ENCODE results near the gene PRUNE2. TPM values are rescaled to one million over a fixed set of nuclear protein-coding genes. Genes with fewer than 3 reads are reported as not detected.

The PRUNE2 gene
- total RNA-seq, 2 donors from 2014 or later = 0.40 TPM; not detected in 1

DNA sequence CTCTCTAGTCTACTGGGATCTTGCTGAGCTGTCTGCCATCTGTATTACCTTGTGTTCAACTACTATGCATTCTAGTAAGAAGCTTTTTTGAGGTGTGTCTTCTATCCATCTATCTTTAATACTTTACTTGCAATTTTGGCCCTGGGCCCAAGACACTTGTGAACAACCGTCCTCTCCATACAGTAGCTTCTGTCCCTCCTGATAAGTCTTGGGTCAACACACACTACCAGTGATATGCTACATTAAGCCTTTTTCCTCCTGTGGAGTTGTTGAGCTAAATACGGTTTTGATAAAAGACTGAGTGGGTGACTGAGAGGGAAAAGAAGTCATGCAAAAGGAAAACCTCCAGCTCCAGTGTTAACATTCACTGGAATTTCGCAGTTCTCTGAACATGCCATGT is 275.0 kb downstream of the PRUNE2 start:
- peaks cover 5% of the 10 kb centered on the region for H3K4me1 Mint-ChIP-seq
- no peak overlapping the region for H3K27ac Mint-ChIP-seq
- H3K27me3 Mint-ChIP-seq = no peaks in the 10 kb centered on the region

DNA sequence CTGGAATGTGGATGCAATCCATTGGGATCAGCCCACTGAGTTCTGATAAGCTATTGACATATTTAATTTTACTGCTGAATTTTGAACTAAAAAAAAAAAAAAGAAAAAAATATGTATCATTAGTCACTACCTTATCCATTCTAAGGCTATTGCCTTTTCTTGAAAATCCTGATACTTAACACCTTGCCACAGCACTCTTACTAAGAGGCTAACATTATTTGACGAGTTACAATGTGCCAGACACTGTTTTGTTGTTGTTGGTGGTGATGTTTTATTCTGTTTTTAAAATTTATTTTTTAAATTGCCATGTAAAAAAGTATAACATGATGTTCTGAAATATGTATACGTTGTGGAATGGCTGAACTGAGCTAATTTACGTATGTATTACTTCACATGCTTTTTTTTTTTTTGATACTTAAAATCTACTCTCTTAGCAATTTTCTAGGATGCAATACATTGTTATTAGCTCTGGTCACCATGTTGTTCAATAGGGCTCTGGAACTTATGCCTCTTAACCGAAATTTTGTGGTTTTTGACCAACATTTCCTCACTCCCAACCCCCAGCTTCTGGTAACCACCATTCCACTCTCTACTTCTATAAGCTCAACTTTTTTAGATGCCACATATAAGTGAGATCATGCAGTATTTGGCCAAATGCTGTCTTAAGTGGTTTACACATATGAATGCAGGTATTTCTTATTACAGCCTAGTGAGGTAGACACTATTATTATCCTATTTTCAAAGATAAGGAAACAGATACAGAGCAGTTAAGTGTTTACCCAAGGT is 276.5 kb downstream of the PRUNE2 start:
- no peaks in the 10 kb centered on the region for H3K9me3 ChIP-seq (ENCODE audit: control insufficient read depth, low read length, poor library complexity, severe bottlenecking)
- no peak for DNase-seq
- Mint-ChIP-seq H3K27me3 (no peaks in the 10 kb centered on the region), H3K27ac (no peak overlapping the region), H3K4me1 (peaks cover 5% of the 10 kb centered on the region), H3K4me3 (no peak overlapping the region), H3K36me3 (ENCODE audit: low read depth) (no peaks in the 10 kb centered on the region)
- ATAC-seq = no peak

More for the DNA sequence above, 275.0 kb downstream of the PRUNE2 start:
- Mint-ChIP-seq H3K4me3 (no peak overlapping the region), H3K36me3 (ENCODE audit: low read depth) (no peaks in the 10 kb centered on the region)
- ATAC-seq = no peak
- H3K9me3 ChIP-seq (ENCODE audit: control insufficient read depth, low read length, poor library complexity, severe bottlenecking) = no peaks in the 10 kb centered on the region
- no peak for DNase-seq

DNA sequence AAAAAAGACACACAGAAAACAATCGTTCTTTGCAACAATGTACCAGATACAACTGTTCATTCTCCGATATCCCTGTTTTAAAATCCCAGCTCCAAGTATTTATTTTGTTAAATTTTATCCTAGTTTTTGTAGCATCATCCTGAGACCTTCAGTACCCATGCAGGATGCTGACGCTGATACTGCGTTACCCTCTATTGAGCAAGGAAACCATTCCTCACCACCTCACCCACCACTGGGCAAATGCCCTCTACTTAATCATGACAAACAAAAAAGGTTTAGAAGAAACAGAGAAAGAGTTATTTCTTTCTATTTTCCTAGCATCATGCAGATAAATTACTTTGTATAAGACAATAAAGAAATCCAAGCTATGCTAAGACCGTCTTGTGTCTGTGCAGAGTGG is 277.8 kb downstream of the PRUNE2 start:
- no peaks in the 10 kb centered on the region for H3K9me3 ChIP-seq (ENCODE audit: control insufficient read depth, low read length, poor library complexity, severe bottlenecking)
- Mint-ChIP-seq H3K27ac (no peak overlapping the region), H3K4me1 (peaks cover 5% of the 10 kb centered on the region), H3K36me3 (ENCODE audit: low read depth) (no peaks in the 10 kb centered on the region), H3K27me3 (peaks cover 7% of the 10 kb centered on the region), H3K4me3 (no peak overlapping the region)
- no peak for ATAC-seq
- DNase-seq = no peak

DNA sequence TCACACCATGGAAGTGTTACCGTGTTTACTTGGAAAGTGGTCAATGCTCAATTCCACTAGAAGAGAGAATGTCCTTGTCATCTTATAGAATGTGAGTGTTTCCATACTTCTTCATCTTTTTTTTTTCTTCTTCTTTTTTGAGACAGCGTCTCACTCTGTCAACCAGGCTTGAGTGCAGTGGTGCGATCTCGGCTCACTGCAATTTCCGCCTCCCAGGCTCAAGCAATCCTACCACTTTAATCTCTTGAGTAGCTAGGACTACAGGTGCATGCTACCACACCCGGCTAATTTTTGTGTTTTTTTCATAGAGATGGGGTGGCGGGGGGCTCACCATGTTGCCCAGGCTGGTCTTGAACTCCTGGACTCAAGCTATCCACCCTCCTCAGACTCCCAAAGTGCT is 278.9 kb downstream of the PRUNE2 start:
- Mint-ChIP-seq H3K27ac (no peak overlapping the region), H3K4me3 (no peak overlapping the region), H3K27me3 (peaks cover 9% of the 10 kb centered on the region), H3K4me1 (peaks cover 5% of the 10 kb centered on the region), H3K36me3 (ENCODE audit: low read depth) (no peaks in the 10 kb centered on the region)
- no peak for DNase-seq
- no peaks in the 10 kb centered on the region for H3K9me3 ChIP-seq (ENCODE audit: control insufficient read depth, low read length, poor library complexity, severe bottlenecking)
- no peak for ATAC-seq

DNA sequence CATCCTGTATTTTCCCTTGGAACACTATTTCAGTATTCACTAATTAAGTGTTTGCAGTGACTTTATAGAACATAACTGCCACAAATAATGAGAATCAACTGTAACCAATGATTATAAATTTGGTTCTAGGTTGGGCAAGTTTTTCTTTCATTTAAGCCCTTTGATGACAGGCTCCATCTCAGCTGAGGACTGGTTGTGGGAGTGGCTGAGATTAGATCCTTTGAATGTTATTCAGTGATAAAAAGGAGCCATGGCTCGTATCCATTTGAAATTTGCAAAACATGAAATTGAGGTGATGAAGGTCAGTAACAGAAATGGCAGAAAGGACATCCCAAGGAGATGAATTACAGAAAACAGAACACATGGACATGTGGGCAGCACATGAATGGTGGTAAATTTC is 279.8 kb downstream of the PRUNE2 start:
- ATAC-seq (no peak), DNase-seq (no peak)
- no peaks in the 10 kb centered on the region for H3K36me3 Mint-ChIP-seq (ENCODE audit: low read depth)
- H3K4me3 Mint-ChIP-seq = no peak overlapping the region
- H3K27me3 Mint-ChIP-seq = peaks cover 12% of the 10 kb centered on the region
- H3K9me3 ChIP-seq (ENCODE audit: control insufficient read depth, low read length, poor library complexity, severe bottlenecking) = no peaks in the 10 kb centered on the region
- H3K27ac Mint-ChIP-seq = no peak overlapping the region
- H3K4me1 Mint-ChIP-seq = peaks cover 5% of the 10 kb centered on the region

DNA sequence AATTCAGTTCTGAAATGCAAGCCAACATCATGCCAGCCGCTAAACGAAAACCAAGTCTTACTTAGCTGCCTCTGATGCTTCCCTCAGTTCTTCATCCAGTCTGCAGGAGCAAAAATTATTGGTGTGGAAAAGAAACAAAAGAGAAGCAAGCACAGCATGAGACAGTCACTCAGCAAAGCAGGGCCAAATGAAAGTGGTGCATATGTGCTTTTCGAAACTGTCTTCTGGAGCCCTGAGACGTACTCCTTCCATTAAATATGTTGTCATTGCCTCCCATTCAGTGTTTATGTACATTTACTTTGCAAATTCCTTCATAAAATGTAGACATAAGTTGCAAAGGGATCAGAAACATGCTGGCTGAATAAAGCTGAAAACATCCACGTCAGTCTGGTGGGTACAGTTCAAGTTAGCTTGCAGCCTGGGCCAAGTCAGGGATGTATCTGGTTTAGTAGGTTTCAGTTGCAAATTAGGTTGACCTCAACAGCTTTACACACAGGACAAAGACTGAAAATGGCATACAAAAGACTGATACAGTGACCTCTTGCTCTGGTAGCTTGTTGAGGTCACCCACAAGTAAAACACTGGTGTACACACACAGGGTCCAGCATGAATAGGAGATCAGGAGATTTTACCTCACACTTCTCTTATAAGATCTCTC is 281.4 kb downstream of the PRUNE2 start:
- ATAC-seq (no peak), DNase-seq (no peak)
- peaks cover 18% of the 10 kb centered on the region for H3K27me3 Mint-ChIP-seq
- H3K4me3 Mint-ChIP-seq = no peak overlapping the region
- no peaks in the 10 kb centered on the region for H3K9me3 ChIP-seq (ENCODE audit: control insufficient read depth, low read length, poor library complexity, severe bottlenecking)
- H3K36me3 Mint-ChIP-seq (ENCODE audit: low read depth) = no peaks in the 10 kb centered on the region
- H3K27ac Mint-ChIP-seq = no peak overlapping the region
- H3K4me1 Mint-ChIP-seq = peaks cover 5% of the 10 kb centered on the region

DNA sequence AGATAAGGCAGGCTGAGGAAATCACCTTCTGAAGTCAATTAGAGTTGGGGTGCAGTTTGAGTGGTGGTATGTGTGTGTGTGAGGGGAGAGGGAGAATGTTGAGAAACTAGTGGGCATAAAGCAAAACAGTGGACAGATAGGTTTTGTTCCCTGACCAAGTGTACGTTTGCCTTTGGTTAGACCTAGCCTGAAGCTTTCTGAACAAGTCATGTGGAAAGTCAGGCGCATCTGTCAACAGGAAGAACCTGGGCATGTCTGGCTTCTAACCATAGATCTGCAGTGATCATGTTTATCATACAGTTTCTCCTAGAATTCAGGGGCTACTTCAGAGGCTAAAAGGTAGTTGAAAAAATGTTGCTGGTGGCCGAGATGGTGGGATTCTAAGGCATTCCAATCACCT is 284.9 kb downstream of the PRUNE2 start:
- ATAC-seq = no peak
- DNase-seq = no peak
- H3K9me3 ChIP-seq (ENCODE audit: control insufficient read depth, low read length, poor library complexity, severe bottlenecking) = no peaks in the 10 kb centered on the region
- Mint-ChIP-seq H3K27ac (no peak overlapping the region), H3K4me3 (no peak overlapping the region), H3K36me3 (ENCODE audit: low read depth) (no peaks in the 10 kb centered on the region), H3K27me3 (peaks cover 18% of the 10 kb centered on the region), H3K4me1 (peaks cover 5% of the 10 kb centered on the region)

DNA sequence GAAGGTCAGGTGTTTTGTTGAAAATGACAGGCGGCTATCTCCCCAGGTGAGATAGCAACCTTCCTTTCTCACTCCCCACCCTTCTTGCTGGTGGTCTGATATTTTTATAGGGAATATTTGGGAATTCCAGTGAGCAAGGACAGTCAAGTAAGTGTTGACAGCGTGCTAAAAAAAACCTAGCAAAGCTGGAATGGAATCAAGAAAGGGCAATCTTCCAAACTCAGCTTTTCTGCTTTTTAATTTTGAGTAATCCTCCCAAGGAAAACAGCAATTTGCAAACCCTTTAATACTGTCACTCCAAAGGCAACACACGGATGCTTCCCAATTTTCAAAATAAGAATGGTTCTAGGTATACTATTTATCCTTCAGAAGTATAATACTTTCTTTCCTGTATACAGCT is 285.3 kb downstream of the PRUNE2 start:
- peaks cover 18% of the 10 kb centered on the region for H3K27me3 Mint-ChIP-seq
- no peak overlapping the region for H3K27ac Mint-ChIP-seq
- ATAC-seq (no peak), DNase-seq (no peak)
- H3K36me3 Mint-ChIP-seq (ENCODE audit: low read depth) = no peaks in the 10 kb centered on the region
- peaks cover 6% of the 10 kb centered on the region for H3K4me1 Mint-ChIP-seq
- H3K4me3 Mint-ChIP-seq = no peak overlapping the region
- H3K9me3 ChIP-seq (ENCODE audit: control insufficient read depth, low read length, poor library complexity, severe bottlenecking) = no peaks in the 10 kb centered on the region

DNA sequence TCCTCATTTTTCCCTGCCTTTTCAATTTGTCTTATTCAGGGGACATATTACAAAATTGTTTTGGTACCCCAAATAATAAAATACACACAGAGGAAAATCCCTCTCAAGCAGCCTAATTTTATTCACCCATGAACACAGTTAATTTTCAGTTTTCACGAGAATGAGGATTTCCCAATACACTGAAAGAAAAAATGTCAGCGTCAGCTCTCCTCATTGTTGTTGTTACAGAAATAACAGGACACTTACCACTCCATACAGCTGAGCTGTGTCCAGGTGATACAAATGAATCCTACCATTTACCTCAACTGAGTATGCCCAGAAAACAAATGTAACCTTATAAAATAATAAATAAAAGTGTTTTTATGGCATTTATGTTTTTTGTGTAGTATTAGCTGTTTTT is 286.3 kb downstream of the PRUNE2 start:
- H3K36me3 Mint-ChIP-seq (ENCODE audit: low read depth) = no peaks in the 10 kb centered on the region
- no peak overlapping the region for H3K4me3 Mint-ChIP-seq
- peaks cover 18% of the 10 kb centered on the region for H3K27me3 Mint-ChIP-seq

DNA sequence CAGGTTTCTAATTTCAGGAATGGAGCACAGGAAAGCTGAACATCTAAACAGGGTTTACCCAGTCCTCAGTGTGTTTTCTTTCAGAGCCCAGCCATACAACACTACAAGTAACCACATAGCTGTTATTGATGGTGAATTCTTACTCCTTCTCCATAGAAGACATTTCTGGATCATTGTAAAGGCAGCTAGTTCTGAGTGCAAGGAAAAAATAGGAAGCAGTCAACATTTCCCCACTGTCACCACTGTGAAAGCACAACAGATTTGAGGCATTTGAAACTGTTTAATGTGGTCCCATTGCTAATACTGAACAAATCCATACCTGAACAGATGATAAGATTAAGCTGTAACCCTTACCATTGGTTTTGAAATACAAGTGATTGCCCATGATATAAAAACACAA is 286.7 kb downstream of the PRUNE2 start:
- no peak for ATAC-seq

More for the DNA sequence above, 286.3 kb downstream of the PRUNE2 start:
- H3K4me1 Mint-ChIP-seq = peaks cover 13% of the 10 kb centered on the region
- ATAC-seq (no peak), DNase-seq (no peak)
- H3K9me3 ChIP-seq (ENCODE audit: control insufficient read depth, low read length, poor library complexity, severe bottlenecking) = no peaks in the 10 kb centered on the region
- no peak overlapping the region for H3K27ac Mint-ChIP-seq

DNA sequence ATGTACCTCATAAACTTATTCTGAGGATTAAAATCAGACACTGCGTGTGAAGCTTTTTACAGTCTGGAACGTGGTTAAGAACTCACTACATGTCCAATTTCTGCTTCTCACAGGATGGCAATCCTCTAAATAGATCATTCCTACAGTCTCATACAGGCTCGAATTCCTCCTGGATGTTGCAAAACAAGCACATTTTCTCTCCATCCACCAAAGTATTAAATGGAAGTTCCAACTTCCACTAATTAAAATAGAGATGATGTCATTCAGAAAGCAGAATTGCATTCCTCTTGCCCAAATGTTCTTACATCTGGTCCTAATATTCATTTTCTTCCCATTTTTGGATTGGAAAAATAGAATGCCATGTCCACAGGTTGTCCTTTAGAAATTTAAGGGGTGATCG is 287.2 kb downstream of the PRUNE2 start:
- H3K4me1 Mint-ChIP-seq = peaks cover 13% of the 10 kb centered on the region
- no peak overlapping the region for H3K4me3 Mint-ChIP-seq
- ATAC-seq (no peak), DNase-seq (no peak)
- H3K36me3 Mint-ChIP-seq (ENCODE audit: low read depth) = no peaks in the 10 kb centered on the region
- no peaks in the 10 kb centered on the region for H3K9me3 ChIP-seq (ENCODE audit: control insufficient read depth, low read length, poor library complexity, severe bottlenecking)
- H3K27me3 Mint-ChIP-seq = peaks cover 12% of the 10 kb centered on the region
- H3K27ac Mint-ChIP-seq = no peak overlapping the region

More for the DNA sequence above, 286.7 kb downstream of the PRUNE2 start:
- H3K4me1 Mint-ChIP-seq = peaks cover 13% of the 10 kb centered on the region
- H3K9me3 ChIP-seq (ENCODE audit: control insufficient read depth, low read length, poor library complexity, severe bottlenecking) = no peaks in the 10 kb centered on the region
- H3K36me3 Mint-ChIP-seq (ENCODE audit: low read depth) = no peaks in the 10 kb centered on the region
- no peak overlapping the region for H3K27ac Mint-ChIP-seq
- no peak for DNase-seq
- peaks cover 16% of the 10 kb centered on the region for H3K27me3 Mint-ChIP-seq
- no peak overlapping the region for H3K4me3 Mint-ChIP-seq

DNA sequence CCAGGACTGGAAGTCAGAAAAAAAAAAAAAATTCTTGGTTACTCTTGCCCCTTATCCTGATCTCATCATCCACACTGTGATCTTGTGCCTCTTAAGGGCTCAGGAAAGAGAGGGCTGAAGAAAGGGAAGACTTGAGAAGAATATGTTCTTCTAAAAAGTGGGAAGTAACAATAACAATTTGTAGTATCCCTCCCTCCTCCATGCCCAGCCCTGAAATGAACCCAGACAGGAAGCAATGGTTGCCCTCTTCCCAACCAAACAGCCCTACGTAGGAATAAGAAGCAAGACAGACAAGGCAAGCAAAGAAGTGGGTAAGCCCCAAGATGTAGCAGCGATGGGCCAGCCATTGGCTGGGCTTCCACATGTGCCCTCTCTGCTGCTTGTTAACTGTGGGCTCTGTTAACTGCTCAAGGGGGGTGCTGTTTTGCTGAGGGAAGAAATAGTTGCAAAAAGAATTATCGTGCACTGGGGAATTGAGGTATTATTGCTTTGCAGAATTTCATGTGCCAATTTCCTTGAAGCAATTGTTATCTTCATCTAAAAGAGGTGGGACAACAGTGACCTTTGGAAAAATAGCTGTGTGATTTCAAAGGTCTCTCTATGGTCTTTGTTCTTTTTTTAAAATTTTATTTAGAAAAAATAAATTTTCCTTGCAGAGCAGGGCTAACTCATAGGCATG is 288.3 kb downstream of the PRUNE2 start:
- no peaks in the 10 kb centered on the region for H3K9me3 ChIP-seq (ENCODE audit: control insufficient read depth, low read length, poor library complexity, severe bottlenecking)
- Mint-ChIP-seq H3K27ac (no peak overlapping the region), H3K4me1 (peaks cover 13% of the 10 kb centered on the region), H3K27me3 (peaks cover 11% of the 10 kb centered on the region), H3K36me3 (ENCODE audit: low read depth) (no peaks in the 10 kb centered on the region), H3K4me3 (no peak overlapping the region)
- ATAC-seq = no peak
- DNase-seq = no peak

DNA sequence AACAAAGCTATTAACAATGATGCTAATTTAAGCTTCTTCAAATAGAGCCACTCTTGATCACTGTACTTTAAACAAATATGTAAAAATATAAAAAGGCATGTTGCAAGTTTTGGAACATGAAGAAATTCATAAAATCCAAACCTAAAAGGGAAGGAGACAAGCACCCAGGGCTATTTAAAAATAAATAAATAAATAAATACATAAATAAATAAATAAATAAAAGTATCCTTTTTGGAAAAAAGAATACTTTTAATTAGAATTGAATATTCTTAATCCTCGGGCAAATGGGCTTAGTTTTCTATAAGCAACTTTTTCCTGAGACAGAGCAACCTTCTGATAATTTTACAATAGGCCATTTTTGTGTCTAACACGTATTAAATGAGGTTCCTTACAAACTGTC is 289.1 kb downstream of the PRUNE2 start:
- Mint-ChIP-seq H3K4me1 (peaks cover 13% of the 10 kb centered on the region), H3K27me3 (peaks cover 6% of the 10 kb centered on the region), H3K27ac (no peak overlapping the region), H3K4me3 (no peak overlapping the region), H3K36me3 (ENCODE audit: low read depth) (peaks cover 4% of the 10 kb centered on the region)
- ATAC-seq (no peak), DNase-seq (no peak)
- H3K9me3 ChIP-seq (ENCODE audit: control insufficient read depth, low read length, poor library complexity, severe bottlenecking) = no peaks in the 10 kb centered on the region
